Measurements from ENCODE around the gene SLC35F3. TPM values are rescaled to one million over a fixed set of nuclear protein-coding genes. Genes with fewer than 3 reads are reported as not detected.

SLC35F3 gene
- total and polyA plus RNA-seq, 2 donors from 2014 or later: 0.41 to 0.66 TPM

DNA sequence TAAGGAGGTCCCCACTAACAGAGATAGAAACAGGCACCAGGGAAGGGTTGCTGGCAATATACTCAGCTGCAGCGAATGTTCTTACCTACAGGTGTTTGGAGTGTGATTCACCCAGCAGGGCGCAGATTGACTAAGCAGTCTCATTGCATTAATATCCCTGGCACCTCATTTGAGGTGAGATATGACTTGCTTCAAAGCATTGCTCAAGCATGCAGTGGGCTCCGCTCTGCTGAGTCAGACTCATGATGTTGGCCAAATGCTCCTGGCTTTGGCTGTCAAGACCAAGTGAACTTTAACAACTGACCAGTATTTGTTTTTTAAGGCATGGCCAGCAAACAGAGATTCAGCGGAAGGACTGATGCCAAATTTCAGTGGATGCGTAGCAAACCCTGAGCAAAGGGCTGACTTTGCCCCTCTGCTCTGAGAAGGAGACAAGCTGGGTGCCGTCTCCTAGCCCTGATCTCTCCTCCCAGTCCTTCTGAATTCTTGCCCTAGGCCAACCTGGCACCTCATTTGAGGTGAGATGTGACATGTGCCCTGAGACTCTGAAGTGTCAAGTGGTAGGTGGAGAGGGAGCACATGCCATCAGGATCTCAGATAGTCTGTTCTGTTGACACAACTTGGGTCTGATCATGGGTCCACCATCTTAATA is 281.7 kb downstream of the SLC35F3 start:
- FAIRE-seq: no peak
- H3K27me3 ChIP-seq (ENCODE audit: control insufficient read depth, insufficient read depth, low read length): no peaks in the 10 kb centered on the region
- H3K27ac ChIP-seq (ENCODE audit: low read depth in 2 of 2, low read length in 2 of 2): no peak overlapping the region
- DNase-seq: no peak
- peaks cover 0 to 8% (median 2%) of the 10 kb centered on the region in 3 donors for H3K9me3 ChIP-seq (ENCODE audit: control insufficient read depth in 2 of 3, insufficient read depth in 1 of 3, low read length in 3 of 3)
- intact Hi-C loops (cut with DNase I): no loop called here
- H3K36me3 ChIP-seq (ENCODE audit: control insufficient read depth in 2 of 3, insufficient read depth in 3 of 3, low read length in 3 of 3): no peaks in the 10 kb centered on the region
- H3K4me1 ChIP-seq (ENCODE audit: control insufficient read depth in 2 of 3, insufficient read depth in 2 of 3, low read depth in 1 of 3, low read length in 3 of 3): no peaks in the 10 kb centered on the region
- H3K9ac ChIP-seq (ENCODE audit: low read length in 3 of 3): no peak overlapping the region
- no peak overlapping the region for H3K4me3 ChIP-seq (ENCODE audit: low read length in 3 of 3)
- TF ChIP-seq, protein P1, sequence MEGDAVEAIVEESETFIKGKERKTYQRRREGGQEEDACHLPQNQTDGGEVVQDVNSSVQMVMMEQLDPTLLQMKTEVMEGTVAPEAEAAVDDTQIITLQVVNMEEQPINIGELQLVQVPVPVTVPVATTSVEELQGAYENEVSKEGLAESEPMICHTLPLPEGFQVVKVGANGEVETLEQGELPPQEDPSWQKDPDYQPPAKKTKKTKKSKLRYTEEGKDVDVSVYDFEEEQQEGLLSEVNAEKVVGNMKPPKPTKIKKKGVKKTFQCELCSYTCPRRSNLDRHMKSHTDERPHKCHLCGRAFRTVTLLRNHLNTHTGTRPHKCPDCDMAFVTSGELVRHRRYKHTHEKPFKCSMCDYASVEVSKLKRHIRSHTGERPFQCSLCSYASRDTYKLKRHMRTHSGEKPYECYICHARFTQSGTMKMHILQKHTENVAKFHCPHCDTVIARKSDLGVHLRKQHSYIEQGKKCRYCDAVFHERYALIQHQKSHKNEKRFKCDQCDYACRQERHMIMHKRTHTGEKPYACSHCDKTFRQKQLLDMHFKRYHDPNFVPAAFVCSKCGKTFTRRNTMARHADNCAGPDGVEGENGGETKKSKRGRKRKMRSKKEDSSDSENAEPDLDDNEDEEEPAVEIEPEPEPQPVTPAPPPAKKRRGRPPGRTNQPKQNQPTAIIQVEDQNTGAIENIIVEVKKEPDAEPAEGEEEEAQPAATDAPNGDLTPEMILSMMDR (IDR thresholded peaks at IDR 0.05; ENCODE audit: borderline replicate concordance, extremely low read depth, insufficient read depth): no peak

- Histone ChIP-seq H3K9me3 (ENCODE audit: control insufficient read depth in 2 of 3, insufficient read depth in 1 of 3, low read length in 3 of 3) (peaks cover 0 to 8% (median 2%) of the 10 kb centered on the region in 3 donors), H3K36me3 (ENCODE audit: control insufficient read depth in 2 of 3, insufficient read depth in 3 of 3, low read length in 3 of 3) (no peaks in the 10 kb centered on the region), H3K27me3 (ENCODE audit: control insufficient read depth, insufficient read depth, low read length) (no peaks in the 10 kb centered on the region), H3K9ac (ENCODE audit: low read length in 3 of 3) (no peak overlapping the region), H3K27ac (ENCODE audit: low read depth in 2 of 2, low read length in 2 of 2) (no peak overlapping the region), H3K4me3 (ENCODE audit: low read length in 3 of 3) (no peak overlapping the region), H3K4me1 (ENCODE audit: control insufficient read depth in 2 of 3, insufficient read depth in 2 of 3, low read depth in 1 of 3, low read length in 3 of 3) (no peaks in the 10 kb centered on the region)
- TF ChIP-seq, protein P1 (IDR thresholded peaks at IDR 0.05; ENCODE audit: borderline replicate concordance, extremely low read depth, insufficient read depth): no peak
- intact Hi-C loops (cut with DNase I): no loop called here
- no peak for FAIRE-seq
- peak in 1 of 5 donors; percentile 7 for DNase-seq
Measured at GRCh38 chr1:234188454-234188792, 283.9 kb downstream of the SLC35F3 start.

DNA sequence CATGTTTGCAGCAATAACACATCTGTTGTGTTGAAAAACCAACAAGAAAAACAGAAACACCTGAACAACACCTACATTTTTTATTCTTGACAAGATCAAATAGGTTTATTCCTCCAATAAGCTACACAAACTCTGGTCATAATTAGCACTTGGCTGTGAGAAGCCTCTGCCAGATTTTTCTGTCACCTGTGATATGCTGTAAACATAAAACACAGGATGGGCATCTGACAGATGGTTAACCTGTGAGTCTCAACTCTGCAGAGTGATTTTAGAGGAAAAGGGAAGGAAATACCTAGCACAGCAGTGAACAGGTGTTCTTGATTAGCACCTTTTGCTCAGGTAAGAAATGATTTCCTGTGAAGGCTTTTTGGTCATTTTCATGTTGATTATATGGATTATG is 293.4 kb downstream of the SLC35F3 start:
- Histone ChIP-seq H3K4me1 (ENCODE audit: control insufficient read depth in 2 of 3, insufficient read depth in 2 of 3, low read depth in 1 of 3, low read length in 3 of 3) (no peaks in the 10 kb centered on the region), H3K36me3 (ENCODE audit: control insufficient read depth in 2 of 3, insufficient read depth in 3 of 3, low read length in 3 of 3) (no peaks in the 10 kb centered on the region), H3K9ac (ENCODE audit: low read length in 3 of 3) (no peak overlapping the region), H3K4me3 (ENCODE audit: low read length in 3 of 3) (no peak overlapping the region), H3K27ac (ENCODE audit: low read depth in 2 of 2, low read length in 2 of 2) (no peak overlapping the region), H3K27me3 (ENCODE audit: control insufficient read depth, insufficient read depth, low read length) (no peaks in the 10 kb centered on the region), H3K9me3 (ENCODE audit: control insufficient read depth in 2 of 3, insufficient read depth in 1 of 3, low read length in 3 of 3) (peaks cover 0 to 2% (median 0%) of the 10 kb centered on the region in 3 donors)
- TF ChIP-seq, protein P1 (IDR thresholded peaks at IDR 0.05; ENCODE audit: borderline replicate concordance, extremely low read depth, insufficient read depth): no peak
- intact Hi-C loops (cut with DNase I): no loop called here
- FAIRE-seq: no peak
- no peak for DNase-seq

Data from kidney (tissue), 14 donors.